Ovary (tissue), 9 donors: ENCODE data around the gene FYCO1. TPM values are rescaled to one million over a fixed set of nuclear protein-coding genes. Genes with fewer than 3 reads are reported as not detected.

Source experiments
- DNase-seq, 5 donors: peaks; one replicate each; pipeline ENCODE4 v3.0.0-alpha.2; 2019 to 2020
- H3K27ac ChIP-seq, 2 donors: fragments of 200-600 bp; one replicate each; pipeline versions ENCODE4 v1.5.1 to v1.8.0; 2019 to 2022
- H3K27me3 ChIP-seq: fragments of 200-600 bp; one replicate; pipeline ENCODE4 v1.8.0; 2022
- H3K36me3 ChIP-seq: fragments of 200-600 bp; sonication (generic); one replicate; pipeline ENCODE4 v1.5.1; 2019
- H3K4me1 ChIP-seq: one replicate; pipeline ENCODE4 v1.8.1; 2013; ENCODE audit warnings: mild to moderate bottlenecking, moderate library complexity; ENCODE audit not compliant: insufficient read depth
- H3K4me3 ChIP-seq: fragments of 200-600 bp; sonication (generic); one replicate; pipeline ENCODE4 v1.5.1; 2017
- H3K9me3 ChIP-seq, 2 donors: fragments of 200-600 bp in 1 of 2; sonication (generic) in 1 of 2; one replicate each; pipeline versions ENCODE4 v1.5.1 to v1.8.1; 2013 to 2019; ENCODE audit warnings: mild to moderate bottlenecking in 1 of 2, moderate library complexity in 1 of 2
- EP300 ChIP-seq: sonication (generic); formaldehyde crosslinking; IDR thresholded peaks from one replicate; pipeline ENCODE4 v1.6.1; 2017; ENCODE audit warnings: antibody characterized with exemption
- POLR2A ChIP-seq: fragments of 450-650 bp; IDR thresholded peaks from one replicate; pipeline ENCODE4 v1.6.1; 2017; ENCODE audit warnings: antibody characterized with exemption, mild to moderate bottlenecking, moderate library complexity
- WGBS, 3 donors: extraction: QIAGEN DNeasy Blood & Tissue Kit in 1 of 3; methylation state at CpG; one replicate each; pipeline versions ENCODE4 v1.1.5 to v1.1.7; 2013 to 2017; 5-methylcytosine and 5-hydroxymethylcytosine counted together
- intact Hi-C, 4 donors: fragments of 100-400 bp; cut with DNase I; formaldehyde crosslinking; loops; one replicate each; pipeline versions ENCODE4 v1.11.0 to v1.15.1; 2022 to 2023
- polyA plus RNA-seq, 2 donors: library from polyadenylated mRNA; stranded (reverse); fragments of 200-250 nt in 1 of 2; fragments of 350-450 nt in 1 of 2; fragmentation: Illumina TruSeq in 1 of 2; extraction: RNeasy Lipid Tissue Mini Kit (QIAGEN cat#74804) in 1 of 2; gene quantifications; one replicate each; pipeline ENCODE4 v1.2.3, GENCODE V29; 2013 to 2014
- total RNA-seq, 7 donors: library from RNA; depleted of rRNA in 2 of 7; stranded (reverse); fragments of >200 nt in 2 of 7; fragmentation: NEBNext Ultra II Directional in 3 of 7; extraction: Animal tissue kit (Norgen Biotek cat#: 25700) in 3 of 7; gene quantifications; one replicate each; pipeline versions ENCODE4 v1.1.0 to v1.2.4, GENCODE V29; 2016 to 2023
- TF ChIP-seq, protein P1 (sequence below), 3 donors: fragments of 450-650 bp in 2 of 3; fragments of 200-600 bp in 1 of 3; IDR thresholded peaks; one replicate each; pipeline versions ENCODE4 v1.5.1 to v1.8.0; 2016 to 2022; ENCODE audit warnings: antibody characterized with exemption in 3 of 3, mild to moderate bottlenecking in 1 of 3
- donor health status: DM: no; HTN: no; CAD: no; lungs with moderate emphysema.
- donor health status: DM: no; HTN: no; CAD: no.
- donor health status: Bipolar disorder and iron deficiency.
- donor health status: DM: yes; HTN: yes; CAD: no.
- donor health status: DM: no; HTN: no; CAD: no.
- donor health status: DM: yes; HTN: yes; CAD: no.

FYCO1 gene
- total and polyA plus RNA-seq, 9 donors: 30.2 to 81.0 (median 52.8) TPM

DNA sequence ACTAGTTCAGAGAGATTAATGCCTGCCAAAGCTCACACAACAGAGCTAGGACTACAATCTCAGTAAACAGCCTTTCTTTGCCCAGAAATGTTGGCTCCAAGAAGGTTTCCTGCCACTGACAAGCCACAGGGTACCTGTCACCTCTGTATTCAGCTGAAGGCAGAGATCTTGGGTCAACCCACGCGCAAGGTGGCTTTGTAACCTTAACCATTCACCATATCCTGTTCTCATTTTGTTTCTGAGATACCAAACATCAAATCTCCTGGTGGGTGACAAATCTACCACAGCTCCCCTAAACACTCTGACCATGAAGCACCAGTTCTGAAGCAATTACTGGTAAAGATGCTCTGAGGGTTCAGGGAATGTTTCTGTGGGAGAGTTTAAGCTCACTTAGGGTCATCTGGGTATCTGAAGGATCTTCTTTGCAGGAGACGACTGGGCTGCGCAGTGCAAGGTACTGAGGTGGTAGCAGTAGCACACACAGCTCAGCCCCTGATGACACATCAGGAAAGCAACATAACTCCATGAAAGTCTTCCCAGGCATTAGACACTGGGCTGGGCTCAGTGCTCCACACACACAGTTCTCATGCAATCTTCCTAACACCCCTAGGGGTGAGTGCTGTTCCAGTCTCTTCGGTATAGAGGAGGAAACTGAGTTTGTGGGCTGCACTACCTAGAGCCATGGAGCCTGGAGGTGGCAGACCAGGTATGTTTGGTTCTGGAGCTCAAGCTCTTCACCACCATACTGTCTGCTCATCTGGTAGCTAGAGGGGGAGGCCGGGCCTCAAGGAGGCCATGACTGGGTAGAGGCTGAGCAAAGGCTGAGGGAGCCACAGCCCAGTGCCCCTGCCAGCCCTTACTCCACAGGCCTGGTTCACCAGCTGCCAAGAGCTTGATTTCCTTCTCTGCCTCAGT, 44.7 kb downstream of the FYCO1 start:
- no peaks in the 10 kb centered on the region for H3K9me3 ChIP-seq
- TF ChIP-seq, protein P1, sequence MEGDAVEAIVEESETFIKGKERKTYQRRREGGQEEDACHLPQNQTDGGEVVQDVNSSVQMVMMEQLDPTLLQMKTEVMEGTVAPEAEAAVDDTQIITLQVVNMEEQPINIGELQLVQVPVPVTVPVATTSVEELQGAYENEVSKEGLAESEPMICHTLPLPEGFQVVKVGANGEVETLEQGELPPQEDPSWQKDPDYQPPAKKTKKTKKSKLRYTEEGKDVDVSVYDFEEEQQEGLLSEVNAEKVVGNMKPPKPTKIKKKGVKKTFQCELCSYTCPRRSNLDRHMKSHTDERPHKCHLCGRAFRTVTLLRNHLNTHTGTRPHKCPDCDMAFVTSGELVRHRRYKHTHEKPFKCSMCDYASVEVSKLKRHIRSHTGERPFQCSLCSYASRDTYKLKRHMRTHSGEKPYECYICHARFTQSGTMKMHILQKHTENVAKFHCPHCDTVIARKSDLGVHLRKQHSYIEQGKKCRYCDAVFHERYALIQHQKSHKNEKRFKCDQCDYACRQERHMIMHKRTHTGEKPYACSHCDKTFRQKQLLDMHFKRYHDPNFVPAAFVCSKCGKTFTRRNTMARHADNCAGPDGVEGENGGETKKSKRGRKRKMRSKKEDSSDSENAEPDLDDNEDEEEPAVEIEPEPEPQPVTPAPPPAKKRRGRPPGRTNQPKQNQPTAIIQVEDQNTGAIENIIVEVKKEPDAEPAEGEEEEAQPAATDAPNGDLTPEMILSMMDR (IDR thresholded peaks at IDR 0.05): no peak
- TF ChIP-seq EP300 (no peak), POLR2A (no peak)
- peaks cover 4% of the 10 kb centered on the region for H3K4me1 ChIP-seq
- DNase-seq: no peak
- no peak overlapping the region for H3K4me3 ChIP-seq
- intact Hi-C loops: loop anchor here in 1 of 4 donors (5.0 kb wide), 1 partner anchor 111 kb away; no protein-coding TSS in a partner anchor
- WGBS, 3 donors: 96 to 99% (median 97%) methylated on average over 6 of the region's 6 CpGs
- H3K27me3 ChIP-seq: no peaks in the 10 kb centered on the region
- H3K36me3 ChIP-seq: no peaks in the 10 kb centered on the region
- no peak overlapping the region for H3K27ac ChIP-seq

DNA sequence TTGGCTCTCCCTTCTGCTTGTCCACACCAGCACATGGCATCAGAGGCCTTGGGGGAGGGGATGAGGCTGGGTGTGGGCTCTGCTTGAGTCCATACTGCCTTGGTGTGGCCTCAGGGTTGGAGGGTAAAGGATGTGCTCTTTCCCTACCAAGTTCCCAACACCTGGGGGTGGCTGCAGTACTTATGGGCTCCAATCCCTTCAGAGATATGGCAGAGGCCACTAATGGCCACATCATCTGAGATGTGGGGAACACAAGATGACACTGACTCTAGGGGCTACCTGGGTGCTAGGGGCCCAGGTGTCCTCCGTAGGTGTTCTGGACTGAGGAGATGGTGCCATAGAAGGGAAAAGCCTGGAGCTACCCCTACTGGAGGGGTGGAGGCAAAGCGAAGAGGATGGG, 45.5 kb downstream of the FYCO1 start:
- no peak overlapping the region for H3K27ac ChIP-seq
- TF ChIP-seq POLR2A (no peak), EP300 (no peak)
- TF ChIP-seq, protein P1 (IDR thresholded peaks at IDR 0.05): no peak
- H3K27me3 ChIP-seq: no peaks in the 10 kb centered on the region
- H3K9me3 ChIP-seq: no peaks in the 10 kb centered on the region
- H3K4me3 ChIP-seq: no peak overlapping the region
- no peaks in the 10 kb centered on the region for H3K36me3 ChIP-seq
- peaks cover 4% of the 10 kb centered on the region for H3K4me1 ChIP-seq
- intact Hi-C loops: loop anchor here in 1 of 4 donors (5.0 kb wide), 1 partner anchor 112 kb away; no protein-coding TSS in a partner anchor
- 91 to 95% (median 94%) methylated on average over 2 of the region's 2 CpGs for WGBS, 3 donors
- DNase-seq: no peak

DNA sequence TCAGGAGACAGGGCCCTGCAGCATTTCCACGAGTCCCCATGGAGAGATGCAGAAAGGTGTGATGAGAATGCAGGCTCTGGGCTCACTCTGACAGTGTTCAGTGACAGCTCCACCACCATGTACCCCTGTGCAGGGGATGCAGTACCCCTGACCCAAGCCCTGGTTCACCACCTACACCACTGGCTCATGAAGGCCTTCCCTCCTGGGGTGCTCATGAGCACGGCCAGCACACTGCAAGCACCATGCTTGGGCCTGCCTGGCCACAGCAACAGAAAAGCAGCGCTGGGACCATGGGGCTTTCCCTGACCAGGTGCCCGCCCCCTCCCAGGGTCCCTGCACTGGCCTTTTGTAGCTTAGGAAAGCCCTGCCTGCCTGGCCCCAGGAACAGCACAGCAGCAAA, 46.2 kb downstream of the FYCO1 start:
- no peak for DNase-seq
- TF ChIP-seq, protein P1 (IDR thresholded peaks at IDR 0.05): no peak
- TF ChIP-seq POLR2A (no peak), EP300 (no peak)
- Histone ChIP-seq H3K27ac (no peak overlapping the region), H3K4me3 (no peak overlapping the region), H3K36me3 (no peaks in the 10 kb centered on the region), H3K27me3 (no peaks in the 10 kb centered on the region), H3K9me3 (no peaks in the 10 kb centered on the region), H3K4me1 (peaks cover 4% of the 10 kb centered on the region)
- intact Hi-C loops: no loop called here
- 93 to 100% (median 96%) methylated on average over 3 to 4 of the region's 4 CpGs for WGBS, 3 donors

DNA sequence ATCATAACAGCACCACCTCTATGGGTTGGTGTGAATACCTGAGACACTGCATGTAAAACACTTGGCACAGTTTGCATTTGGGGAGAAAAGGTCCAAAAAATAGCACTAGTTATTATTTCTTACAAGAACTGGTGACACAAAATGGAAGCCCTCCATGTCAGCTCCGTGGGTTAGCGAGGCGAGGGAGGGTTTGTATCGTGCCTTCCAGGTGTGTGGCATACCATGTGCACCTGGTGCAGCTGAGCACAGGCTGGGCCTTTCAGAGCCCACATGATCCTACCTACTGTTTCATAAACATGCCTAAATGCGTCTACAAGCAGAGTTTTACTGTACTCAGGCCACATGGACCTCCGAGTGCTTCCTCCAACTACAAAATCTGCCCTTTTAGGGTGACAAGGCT, 46.7 kb downstream of the FYCO1 start:
- H3K36me3 ChIP-seq: no peaks in the 10 kb centered on the region
- intact Hi-C loops: no loop called here
- no peak for TF ChIP-seq EP300
- no peak for TF ChIP-seq POLR2A
- TF ChIP-seq, protein P1 (IDR thresholded peaks at IDR 0.05): no peak
- DNase-seq: no peak
- H3K4me1 ChIP-seq: peaks cover 4% of the 10 kb centered on the region
- no peak overlapping the region for H3K4me3 ChIP-seq
- WGBS, 3 donors: 93 to 95% (median 95%) methylated on average over 6 of the region's 6 CpGs
- H3K9me3 ChIP-seq: no peaks in the 10 kb centered on the region
- no peak overlapping the region for H3K27ac ChIP-seq
- H3K27me3 ChIP-seq: no peaks in the 10 kb centered on the region
